ENCODE results near the gene TYROBP. TPM values are rescaled to one million over a fixed set of nuclear protein-coding genes. Genes with fewer than 3 reads are reported as not detected.
"Not testable (repeated sequence)": the region's sequence is repeated elsewhere in the genome, so short reads cannot be mapped to it uniquely, and the experiment has no call there.

The TYROBP gene
- total RNA-seq, 2 donors from 2014 or later: 30.6 to 60.7 TPM

GRCh38 chr19:35897706-35898451, 10.2 kb downstream of the TYROBP start:
- TF ChIP-seq POLR2AphosphoS5 (IDR thresholded peaks at IDR 0.05) (no peak), POLR2A (IDR thresholded peaks at IDR 0.05) (no peak)
- TF ChIP-seq, protein P1, sequence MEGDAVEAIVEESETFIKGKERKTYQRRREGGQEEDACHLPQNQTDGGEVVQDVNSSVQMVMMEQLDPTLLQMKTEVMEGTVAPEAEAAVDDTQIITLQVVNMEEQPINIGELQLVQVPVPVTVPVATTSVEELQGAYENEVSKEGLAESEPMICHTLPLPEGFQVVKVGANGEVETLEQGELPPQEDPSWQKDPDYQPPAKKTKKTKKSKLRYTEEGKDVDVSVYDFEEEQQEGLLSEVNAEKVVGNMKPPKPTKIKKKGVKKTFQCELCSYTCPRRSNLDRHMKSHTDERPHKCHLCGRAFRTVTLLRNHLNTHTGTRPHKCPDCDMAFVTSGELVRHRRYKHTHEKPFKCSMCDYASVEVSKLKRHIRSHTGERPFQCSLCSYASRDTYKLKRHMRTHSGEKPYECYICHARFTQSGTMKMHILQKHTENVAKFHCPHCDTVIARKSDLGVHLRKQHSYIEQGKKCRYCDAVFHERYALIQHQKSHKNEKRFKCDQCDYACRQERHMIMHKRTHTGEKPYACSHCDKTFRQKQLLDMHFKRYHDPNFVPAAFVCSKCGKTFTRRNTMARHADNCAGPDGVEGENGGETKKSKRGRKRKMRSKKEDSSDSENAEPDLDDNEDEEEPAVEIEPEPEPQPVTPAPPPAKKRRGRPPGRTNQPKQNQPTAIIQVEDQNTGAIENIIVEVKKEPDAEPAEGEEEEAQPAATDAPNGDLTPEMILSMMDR (IDR thresholded peaks at IDR 0.05): no peak
- H3K27me3 ChIP-seq (replicated peaks; ENCODE audit: insufficient read depth): no peaks in the 10 kb centered on the region
- H3K36me3 ChIP-seq: no peaks in the 10 kb centered on the region
- peak overlapping the region; percentile 79 to 87 for H3K27ac ChIP-seq
- WGBS: 82% methylated on average over 13 of the region's 13 CpGs
- intact Hi-C loops (cut with DNase I): no loop called here
- no peaks in the 10 kb centered on the region for H3K9me3 ChIP-seq
- no peaks in the 10 kb centered on the region for H3K4me1 ChIP-seq (replicated peaks)
- DNase-seq (ENCODE audit: low spot score): no peak
- H3K4me3 ChIP-seq: peak overlapping the region; percentile 50

DNA sequence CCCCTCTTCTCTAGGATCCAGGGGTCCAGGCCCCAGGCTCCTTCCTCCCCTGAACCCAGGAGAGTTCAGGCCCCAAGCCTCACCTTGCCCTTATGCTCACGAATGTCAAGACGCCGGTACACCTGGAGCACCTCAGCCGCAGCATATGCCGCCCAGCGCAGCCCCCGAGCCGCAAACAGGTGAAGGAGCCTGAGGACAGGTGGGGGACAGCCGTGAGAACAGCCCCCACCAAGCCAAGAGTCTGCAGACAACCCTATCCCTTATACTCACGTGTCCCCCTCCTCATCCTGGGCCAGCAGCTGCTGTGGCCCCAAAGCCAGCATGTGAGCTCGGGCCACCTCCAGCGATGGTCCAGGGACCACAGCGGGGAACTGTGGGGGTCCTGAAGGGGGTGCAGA, 11.5 kb downstream of the TYROBP start:
- no peaks in the 10 kb centered on the region for H3K27me3 ChIP-seq (replicated peaks; ENCODE audit: insufficient read depth)
- TF ChIP-seq, protein P1 (IDR thresholded peaks at IDR 0.05): no peak
- TF ChIP-seq POLR2A (IDR thresholded peaks at IDR 0.05): no peak
- no peak for TF ChIP-seq POLR2AphosphoS5 (IDR thresholded peaks at IDR 0.05)
- no peak for DNase-seq (ENCODE audit: low spot score)
- intact Hi-C loops (cut with DNase I): no loop called here
- H3K4me3 ChIP-seq: no peak overlapping the region
- WGBS: 92% methylated on average over 13 of the region's 13 CpGs
- no peaks in the 10 kb centered on the region for H3K4me1 ChIP-seq (replicated peaks)
- no peaks in the 10 kb centered on the region for H3K36me3 ChIP-seq
- no peak overlapping the region for H3K27ac ChIP-seq
- H3K9me3 ChIP-seq: no peaks in the 10 kb centered on the region

GRCh38 chr19:35895911-35896642, 12.0 kb downstream of the TYROBP start:
- Histone ChIP-seq H3K9me3 (no peaks in the 10 kb centered on the region), H3K27me3 (replicated peaks; ENCODE audit: insufficient read depth) (no peaks in the 10 kb centered on the region), H3K36me3 (no peaks in the 10 kb centered on the region), H3K4me1 (replicated peaks) (no peaks in the 10 kb centered on the region), H3K4me3 (no peak overlapping the region), H3K27ac (no peak overlapping the region)
- TF ChIP-seq POLR2AphosphoS5 (IDR thresholded peaks at IDR 0.05): no peak
- TF ChIP-seq, protein P1 (IDR thresholded peaks at IDR 0.05): no peak
- no peak for TF ChIP-seq POLR2A (IDR thresholded peaks at IDR 0.05)
- WGBS: 92% methylated on average over 17 of the region's 21 CpGs
- intact Hi-C loops (cut with DNase I): no loop called here
- no peak for DNase-seq (ENCODE audit: low spot score)

DNA sequence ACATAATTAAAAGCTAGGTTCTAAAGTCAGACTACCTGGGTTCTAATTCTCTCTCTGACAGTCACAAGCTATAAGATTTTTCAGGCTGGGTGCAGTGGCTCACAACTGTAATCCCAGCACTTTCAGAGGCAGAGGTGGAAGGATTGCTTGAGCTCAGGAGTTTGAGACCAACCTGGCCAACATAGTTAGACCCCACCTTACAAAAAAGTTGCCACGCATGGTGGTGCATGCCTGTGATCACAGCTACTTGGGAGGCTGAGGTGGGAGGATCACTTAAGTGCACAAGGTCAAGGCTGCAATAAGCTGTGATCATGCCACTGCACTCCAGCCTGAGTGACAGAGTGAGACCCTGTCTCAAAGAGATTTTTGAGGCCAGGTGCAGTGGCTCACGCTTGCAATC, 13.8 kb downstream of the TYROBP start:
- peaks cover 3 to 5% of the 10 kb centered on the region in 2 donors for H3K36me3 ChIP-seq
- no peak for TF ChIP-seq POLR2A (IDR thresholded peaks at IDR 0.05)
- TF ChIP-seq, protein P1 (IDR thresholded peaks at IDR 0.05): no peak
- TF ChIP-seq POLR2AphosphoS5 (IDR thresholded peaks at IDR 0.05): no peak
- 100% methylated on average over 2 of the region's 2 CpGs for whole genome bisulfite sequencing
- no peak for DNase-seq (ENCODE audit: low spot score)
- H3K9me3 ChIP-seq: no peaks in the 10 kb centered on the region
- no peak overlapping the region for H3K4me3 ChIP-seq
- no peaks in the 10 kb centered on the region for H3K4me1 ChIP-seq (replicated peaks)
- no peaks in the 10 kb centered on the region for H3K27me3 ChIP-seq (replicated peaks; ENCODE audit: insufficient read depth)
- intact Hi-C loops (cut with DNase I): no loop called here
- no peak overlapping the region for H3K27ac ChIP-seq

GRCh38 chr19:35891819-35892218, 16.3 kb downstream of the TYROBP start:
- H3K4me3 ChIP-seq; H3K27ac ChIP-seq; H3K27me3 ChIP-seq (replicated peaks; ENCODE audit: insufficient read depth); H3K9me3 ChIP-seq; H3K4me1 ChIP-seq (replicated peaks); DNase-seq (ENCODE audit: low spot score); intact Hi-C loops (cut with DNase I): not testable (repeated sequence)
- peaks cover 8 to 19% of the 10 kb centered on the region in 2 donors for H3K36me3 ChIP-seq
- 97% methylated on average over 3 of the region's 3 CpGs for WGBS

Data from prostate gland (tissue), 2 donors.